ENCODE data around the gene CACNA1B.
"Not testable (repeated sequence)": the region's sequence is repeated elsewhere in the genome, so short reads cannot be mapped to it uniquely, and the experiment has no call there.

CACNA1B gene

DNA sequence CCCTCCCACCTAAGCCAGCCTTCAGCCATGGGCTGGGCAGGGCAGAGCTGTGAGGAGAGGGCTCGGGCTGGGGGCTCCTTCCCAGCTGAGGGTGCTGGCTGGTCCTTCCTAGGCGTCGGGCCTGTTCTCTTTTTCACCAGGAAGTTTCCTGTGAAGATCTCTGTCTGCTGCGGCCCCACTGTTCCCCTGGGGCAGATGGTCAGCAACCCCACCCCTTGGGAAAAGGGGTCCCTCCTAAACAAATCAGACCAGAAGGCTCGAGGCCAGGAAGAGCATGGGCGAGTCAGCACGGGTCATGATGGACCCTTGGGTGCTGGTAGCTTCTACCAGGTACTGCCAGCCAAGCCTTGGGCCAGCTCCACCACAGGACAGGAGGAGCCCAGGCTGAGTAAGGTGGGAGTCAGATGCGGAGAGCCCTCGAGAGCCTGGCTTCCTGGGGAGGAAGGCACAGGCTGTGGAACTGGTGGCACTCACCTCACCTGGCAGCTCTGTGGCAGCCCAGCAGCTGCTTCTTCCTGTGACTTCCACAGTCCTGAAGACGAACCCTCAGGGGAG is 3.5 kb downstream of the CACNA1B start:
- Histone ChIP-seq H3K9me3 (ENCODE audit: severe bottlenecking) (peaks cover 6% of the 10 kb centered on the region), H3K27me3 (ENCODE audit: insufficient read depth, low read depth, severe bottlenecking) (no peaks in the 10 kb centered on the region), H3K27ac (no peak overlapping the region), H3K4me3 (ENCODE audit: low read depth, low read length) (no peak overlapping the region), H3K36me3 (peaks cover 22% of the 10 kb centered on the region)
- no peak for DNase-seq
- TF ChIP-seq, protein P1, sequence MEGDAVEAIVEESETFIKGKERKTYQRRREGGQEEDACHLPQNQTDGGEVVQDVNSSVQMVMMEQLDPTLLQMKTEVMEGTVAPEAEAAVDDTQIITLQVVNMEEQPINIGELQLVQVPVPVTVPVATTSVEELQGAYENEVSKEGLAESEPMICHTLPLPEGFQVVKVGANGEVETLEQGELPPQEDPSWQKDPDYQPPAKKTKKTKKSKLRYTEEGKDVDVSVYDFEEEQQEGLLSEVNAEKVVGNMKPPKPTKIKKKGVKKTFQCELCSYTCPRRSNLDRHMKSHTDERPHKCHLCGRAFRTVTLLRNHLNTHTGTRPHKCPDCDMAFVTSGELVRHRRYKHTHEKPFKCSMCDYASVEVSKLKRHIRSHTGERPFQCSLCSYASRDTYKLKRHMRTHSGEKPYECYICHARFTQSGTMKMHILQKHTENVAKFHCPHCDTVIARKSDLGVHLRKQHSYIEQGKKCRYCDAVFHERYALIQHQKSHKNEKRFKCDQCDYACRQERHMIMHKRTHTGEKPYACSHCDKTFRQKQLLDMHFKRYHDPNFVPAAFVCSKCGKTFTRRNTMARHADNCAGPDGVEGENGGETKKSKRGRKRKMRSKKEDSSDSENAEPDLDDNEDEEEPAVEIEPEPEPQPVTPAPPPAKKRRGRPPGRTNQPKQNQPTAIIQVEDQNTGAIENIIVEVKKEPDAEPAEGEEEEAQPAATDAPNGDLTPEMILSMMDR (IDR thresholded peaks at IDR 0.05; ENCODE audit: low read depth, low read length): no peak

DNA sequence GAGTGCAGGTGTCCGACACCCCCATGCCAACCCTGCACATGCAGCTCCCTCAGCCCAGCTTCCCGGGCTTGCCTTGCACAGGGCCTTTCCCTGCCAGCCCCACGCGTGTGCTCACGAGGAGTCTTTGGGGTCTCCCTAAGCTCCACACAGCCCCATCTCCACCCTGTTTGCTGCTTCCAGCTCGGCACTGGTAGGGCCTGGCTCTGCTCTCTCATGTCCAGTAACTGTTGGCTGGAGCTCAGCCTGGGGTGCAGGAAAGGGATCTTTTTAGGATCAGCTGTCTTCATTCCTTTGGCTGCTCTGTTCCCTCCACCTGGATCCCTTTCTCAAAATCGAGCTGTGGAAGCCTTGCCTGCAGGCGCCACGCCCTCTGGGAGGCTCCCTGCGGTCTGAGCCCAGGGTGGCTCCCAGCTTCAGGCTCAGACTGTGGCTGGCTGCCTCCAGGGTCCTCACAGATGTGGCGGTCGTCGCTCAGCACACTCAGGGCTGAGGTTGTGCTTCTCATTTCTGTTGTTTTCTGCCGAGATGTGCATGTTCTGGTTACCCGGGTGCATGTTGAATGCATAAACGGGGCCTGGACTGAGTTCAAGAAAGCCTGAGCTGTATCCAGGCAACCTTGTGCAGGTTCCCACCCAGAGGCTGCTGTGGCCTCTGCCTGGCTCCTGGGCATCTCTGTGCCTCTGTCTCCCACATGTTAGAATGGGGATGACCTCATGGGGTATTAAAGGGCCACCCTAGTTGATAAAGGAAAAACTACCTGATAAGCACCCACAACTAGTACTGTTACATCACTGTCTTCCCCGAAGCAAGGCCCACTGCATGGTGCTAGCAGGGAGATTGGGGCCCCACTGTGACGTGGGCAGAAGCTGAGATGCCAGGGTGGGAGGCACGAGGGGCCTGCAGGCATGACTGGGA is 4.3 kb downstream of the CACNA1B start:
- no peak overlapping the region for H3K27ac ChIP-seq
- TF ChIP-seq, protein P1 (IDR thresholded peaks at IDR 0.05; ENCODE audit: low read depth, low read length): no peak
- DNase-seq: no peak
- no peaks in the 10 kb centered on the region for H3K27me3 ChIP-seq (ENCODE audit: insufficient read depth, low read depth, severe bottlenecking)
- peaks cover 22% of the 10 kb centered on the region for H3K36me3 ChIP-seq
- peaks cover 3% of the 10 kb centered on the region for H3K9me3 ChIP-seq (ENCODE audit: severe bottlenecking)
- no peak overlapping the region for H3K4me3 ChIP-seq (ENCODE audit: low read depth, low read length)

DNA sequence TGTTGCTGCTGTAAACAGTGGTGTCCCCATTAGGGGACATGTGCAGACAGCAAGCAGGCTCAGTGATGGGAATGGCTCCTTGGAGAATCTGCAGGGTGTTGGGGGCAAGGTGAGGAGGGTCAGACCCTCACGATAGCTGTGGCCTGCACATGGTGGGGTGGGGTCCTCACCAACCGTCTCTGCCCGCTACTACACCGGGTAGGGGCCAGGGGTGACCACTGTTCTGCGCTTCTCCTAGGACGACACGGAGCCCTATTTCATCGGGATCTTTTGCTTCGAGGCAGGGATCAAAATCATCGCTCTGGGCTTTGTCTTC is 4.9 kb downstream of the CACNA1B start:
- no peaks in the 10 kb centered on the region for H3K27me3 ChIP-seq (ENCODE audit: insufficient read depth, low read depth, severe bottlenecking)
- DNase-seq: no peak
- H3K9me3 ChIP-seq (ENCODE audit: severe bottlenecking): no peaks in the 10 kb centered on the region
- TF ChIP-seq, protein P1 (IDR thresholded peaks at IDR 0.05; ENCODE audit: low read depth, low read length): no peak
- H3K27ac ChIP-seq: no peak overlapping the region
- peaks cover 22% of the 10 kb centered on the region for H3K36me3 ChIP-seq
- no peak overlapping the region for H3K4me3 ChIP-seq (ENCODE audit: low read depth, low read length)

DNA sequence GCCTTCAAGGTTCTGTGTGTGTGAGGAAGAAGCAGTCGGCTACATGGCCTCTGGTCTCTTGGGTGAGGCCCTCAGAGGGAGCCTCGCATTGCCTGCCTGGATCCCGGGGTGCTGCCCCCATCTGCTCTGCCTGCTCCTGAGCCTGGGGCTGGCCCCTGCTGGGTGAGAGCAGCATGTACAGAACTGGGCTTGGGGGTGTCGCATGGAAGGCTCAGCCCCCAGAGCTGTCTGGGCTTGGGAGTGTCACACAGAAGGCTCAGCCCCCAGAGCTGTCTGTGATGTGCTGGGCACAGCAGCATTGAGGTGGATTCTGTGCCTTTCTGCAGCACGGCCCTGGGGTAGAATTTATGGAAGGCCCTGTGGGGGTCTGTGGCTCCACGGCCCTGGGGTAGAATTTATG is 6.4 kb downstream of the CACNA1B start:
- peaks cover 22% of the 10 kb centered on the region for H3K36me3 ChIP-seq
- H3K27ac ChIP-seq; H3K9me3 ChIP-seq (ENCODE audit: severe bottlenecking); DNase-seq; H3K4me3 ChIP-seq (ENCODE audit: low read depth, low read length); H3K27me3 ChIP-seq (ENCODE audit: insufficient read depth, low read depth, severe bottlenecking): not testable (repeated sequence)

DNA sequence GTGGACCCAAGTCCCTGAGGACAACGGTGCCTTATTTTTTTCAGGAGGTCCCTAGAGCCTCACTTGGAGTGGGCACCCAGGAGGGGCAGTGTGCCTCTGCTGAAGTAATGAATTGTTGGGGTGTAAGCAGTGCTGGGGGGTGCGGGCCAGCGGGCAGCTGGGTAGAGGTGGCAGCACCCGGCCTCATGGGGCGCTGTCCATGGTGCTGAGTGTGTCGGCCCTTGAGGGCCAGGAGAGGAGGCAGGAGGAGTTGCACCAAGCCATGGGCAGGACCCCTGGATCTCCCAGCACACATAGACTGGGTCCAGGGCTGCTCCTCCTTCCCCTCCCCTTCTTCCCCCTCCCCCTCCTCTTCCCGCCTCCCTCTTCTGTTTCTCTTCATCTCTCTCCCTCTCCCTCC is 7.0 kb downstream of the CACNA1B start:
- peaks cover 22% of the 10 kb centered on the region for H3K36me3 ChIP-seq
- not testable (repeated sequence) for H3K27ac ChIP-seq; H3K9me3 ChIP-seq (ENCODE audit: severe bottlenecking); H3K27me3 ChIP-seq (ENCODE audit: insufficient read depth, low read depth, severe bottlenecking); DNase-seq; H3K4me3 ChIP-seq (ENCODE audit: low read depth, low read length)
- TF ChIP-seq, protein P1 (IDR thresholded peaks at IDR 0.05; ENCODE audit: low read depth, low read length): 0 out of 2 replicates have a peak, but pooled peaks have one; percentile 9

DNA sequence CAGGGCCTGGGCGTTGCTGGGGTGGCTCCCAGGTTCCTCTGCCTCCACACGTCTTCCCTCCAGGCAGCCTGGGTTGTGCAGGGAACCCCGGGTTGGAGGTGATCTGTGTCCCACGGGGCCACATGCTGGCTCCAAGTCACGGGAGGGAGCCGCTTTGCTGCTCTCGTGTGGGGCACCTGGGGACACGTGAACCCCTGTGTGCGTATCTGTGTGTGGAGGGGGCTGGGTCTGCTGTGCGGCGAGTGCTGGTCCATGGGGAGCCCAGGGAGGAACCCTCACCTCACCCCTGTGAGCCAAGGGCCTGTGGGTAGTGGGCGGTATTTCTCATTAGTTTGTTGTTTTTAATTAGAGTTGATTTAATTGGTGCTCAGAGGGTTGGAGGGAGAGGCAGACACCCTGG is 7.5 kb downstream of the CACNA1B start:
- not testable (repeated sequence) for H3K27ac ChIP-seq; H3K4me3 ChIP-seq (ENCODE audit: low read depth, low read length); DNase-seq; H3K9me3 ChIP-seq (ENCODE audit: severe bottlenecking); H3K27me3 ChIP-seq (ENCODE audit: insufficient read depth, low read depth, severe bottlenecking)
- H3K36me3 ChIP-seq: peaks cover 19% of the 10 kb centered on the region

DNA sequence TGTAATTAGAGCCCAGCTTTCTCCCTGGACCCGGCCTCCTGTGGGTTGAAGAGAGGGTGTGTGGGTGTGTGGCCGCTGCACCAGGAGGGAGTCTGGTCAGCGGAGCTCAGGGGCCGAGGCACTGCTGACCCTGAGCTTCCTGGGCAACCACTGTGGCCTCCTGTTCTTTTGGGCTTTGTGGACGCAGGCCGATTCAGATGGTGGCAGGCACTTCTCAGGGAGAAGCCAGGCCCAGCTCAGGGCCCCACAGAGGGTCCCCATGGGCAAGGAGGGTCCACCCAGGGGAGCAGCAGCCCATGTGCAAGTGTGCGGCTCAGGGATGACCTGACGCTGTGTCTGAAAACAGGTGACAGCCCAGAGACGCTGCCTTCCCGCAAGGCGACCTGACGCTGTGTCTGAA is 11.0 kb downstream of the CACNA1B start:
- not testable (repeated sequence) for H3K4me3 ChIP-seq (ENCODE audit: low read depth, low read length); H3K27me3 ChIP-seq (ENCODE audit: insufficient read depth, low read depth, severe bottlenecking); H3K27ac ChIP-seq; DNase-seq; H3K9me3 ChIP-seq (ENCODE audit: severe bottlenecking); H3K36me3 ChIP-seq

DNA sequence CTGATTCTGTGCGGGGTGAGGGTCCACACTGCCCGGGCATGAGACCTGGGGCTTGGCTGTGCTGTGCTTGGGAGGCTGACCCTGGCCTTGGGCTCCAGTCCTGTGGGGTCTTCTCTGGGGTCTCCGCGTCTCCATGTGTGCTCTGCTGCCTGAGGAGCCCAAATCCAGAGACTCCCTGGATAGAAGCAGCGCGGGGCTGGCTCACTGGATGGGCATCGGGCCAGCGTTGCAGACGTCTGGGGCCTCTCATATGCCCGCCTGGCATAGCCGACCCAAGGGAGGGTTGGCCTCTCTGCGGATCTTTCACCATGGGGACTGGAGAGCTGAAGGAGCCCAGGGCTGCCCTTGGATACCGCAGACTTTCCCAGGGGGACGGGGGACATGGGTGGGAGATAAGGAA is 12.4 kb downstream of the CACNA1B start:
- not testable (repeated sequence) for DNase-seq; H3K27me3 ChIP-seq (ENCODE audit: insufficient read depth, low read depth, severe bottlenecking); H3K36me3 ChIP-seq

DNA sequence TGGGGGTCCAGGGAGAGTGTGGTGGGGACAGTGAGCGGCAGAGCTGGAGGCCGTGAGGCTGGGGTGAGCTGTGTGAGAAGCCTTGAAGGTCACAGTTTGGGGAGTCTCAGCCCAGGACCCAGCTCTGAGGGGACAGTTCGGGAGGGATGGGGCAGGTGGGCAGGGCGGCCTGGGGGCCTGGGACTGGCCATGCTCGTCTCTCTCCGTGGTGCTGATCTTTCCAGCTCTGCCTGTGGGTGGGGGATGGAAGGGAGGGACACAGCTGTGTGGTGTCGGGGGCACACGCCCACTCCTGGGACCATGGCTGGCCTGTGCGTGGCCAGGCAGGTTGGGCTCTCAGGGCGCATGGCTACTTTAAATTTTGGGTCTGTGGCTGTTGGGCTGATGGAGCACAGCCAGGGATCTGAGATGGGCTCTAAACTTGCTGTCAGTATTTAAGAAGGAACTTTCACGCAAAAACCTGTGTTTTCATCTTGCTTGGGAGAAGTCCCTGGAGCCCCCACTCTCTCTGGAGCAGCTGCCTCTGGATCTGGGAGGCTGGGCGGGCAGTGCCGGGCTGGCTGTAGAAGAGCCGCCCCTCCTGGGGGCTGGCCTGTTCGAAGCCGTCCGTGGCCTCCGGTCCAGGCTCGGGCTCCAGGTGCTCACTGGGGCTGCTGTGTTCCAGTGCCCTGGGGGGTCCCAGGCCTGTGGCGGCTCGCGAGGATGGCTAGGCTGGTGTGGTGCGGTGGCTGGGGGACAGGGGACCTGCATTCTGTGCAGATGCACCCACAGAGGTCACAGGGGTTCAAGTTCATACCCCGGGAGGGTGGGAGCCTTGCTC is 13.4 kb downstream of the CACNA1B start:
- not testable (repeated sequence) for H3K4me3 ChIP-seq (ENCODE audit: low read depth, low read length); H3K36me3 ChIP-seq; DNase-seq; H3K27ac ChIP-seq; H3K27me3 ChIP-seq (ENCODE audit: insufficient read depth, low read depth, severe bottlenecking); H3K9me3 ChIP-seq (ENCODE audit: severe bottlenecking)

More for the DNA sequence above, 12.4 kb downstream of the CACNA1B start:
- H3K9me3 ChIP-seq (ENCODE audit: severe bottlenecking); H3K4me3 ChIP-seq (ENCODE audit: low read depth, low read length); H3K27ac ChIP-seq: not testable (repeated sequence)
